Suprapubic skin (tissue), 4 donors: ENCODE data around the gene KIRREL1. TPM values are rescaled to one million over a fixed set of nuclear protein-coding genes. Genes with fewer than 3 reads are reported as not detected.

ENCODE experiments used
- DNase-seq, 2 donors: peaks; one replicate each; pipeline ENCODE4 v3.0.0-alpha.2; 2019; ENCODE audit warnings: low spot score in 2 of 2
- H3K27ac ChIP-seq: fragments of 200-600 bp; sonication (generic); one replicate; pipeline ENCODE4 v1.5.1; 2019
- H3K27me3 ChIP-seq: fragments of 200-600 bp; sonication (generic); one replicate; pipeline ENCODE4 v1.5.1; 2019
- H3K36me3 ChIP-seq: fragments of 200-600 bp; sonication (generic); one replicate; pipeline ENCODE4 v1.5.1; 2019
- H3K4me1 ChIP-seq: fragments of 200-600 bp; sonication (generic); one replicate; pipeline ENCODE4 v1.5.1; 2019
- H3K4me3 ChIP-seq: fragments of 200-600 bp; sonication (generic); one replicate; pipeline ENCODE4 v1.5.1; 2019; ENCODE audit warnings: mild to moderate bottlenecking
- H3K9me3 ChIP-seq: fragments of 200-600 bp; sonication (generic); one replicate; pipeline ENCODE4 v1.5.1; 2019
- CTCF ChIP-seq, 2 donors: fragments of 200-600 bp in 1 of 2; fragments of 450-650 bp in 1 of 2; sonication (generic) in 1 of 2; IDR thresholded peaks; one replicate each; pipeline ENCODE4 v1.5.1; 2016 to 2019; ENCODE audit warnings: antibody characterized with exemption in 2 of 2, mild to moderate bottlenecking in 1 of 2, moderate library complexity in 1 of 2
- EP300 ChIP-seq: sonication (generic); formaldehyde crosslinking; IDR thresholded peaks from one replicate; pipeline ENCODE4 v1.6.1; 2017; ENCODE audit warnings: antibody characterized with exemption
- POLR2A ChIP-seq, 2 donors: fragments of 450-650 bp; IDR thresholded peaks; one replicate each; pipeline ENCODE4 v1.6.1; 2017; ENCODE audit warnings: antibody characterized with exemption in 2 of 2, mild to moderate bottlenecking in 2 of 2, moderate library complexity in 2 of 2
- POLR2AphosphoS5 ChIP-seq, 3 donors: sonication (generic); formaldehyde crosslinking; IDR thresholded peaks; one replicate each; pipeline ENCODE4 v1.6.1; 2017; ENCODE audit warnings: antibody characterized with exemption in 3 of 3
- WGBS: methylation state at CpG from one replicate; pipeline ENCODE4 v1.1.5; 2018; 5-methylcytosine and 5-hydroxymethylcytosine counted together
- total RNA-seq, 4 donors: library from RNA; depleted of rRNA; stranded (reverse); fragments of >200 nt; gene quantifications; one replicate each; pipeline ENCODE4 v1.1.0, GENCODE V29; 2016

The KIRREL1 gene
- total RNA-seq, result 10 to 100 TPM; 12.5 to 18.9 (median 15.5) TPM

GRCh38 chr1:157993147-157993917 is at the start of gene KIRREL1:
Gene KIRREL1, plus strand, starts transcription at chr1:157993645. Its CDS starts 32 bp downstream, at chr1:157993677.
- TF ChIP-seq POLR2AphosphoS5 (IDR thresholded peaks at IDR 0.05), result no peak
- TF ChIP-seq POLR2A (IDR thresholded peaks at IDR 0.05), result no peak
- no peak for TF ChIP-seq CTCF (IDR thresholded peaks at IDR 0.05)
- TF ChIP-seq EP300, result no peak
- no peaks in the 10 kb centered on the region for H3K27me3 ChIP-seq
- peaks cover 32% of the 10 kb centered on the region for H3K4me1 ChIP-seq
- H3K4me3 ChIP-seq, result peak within 1 kb of the TSS; percentile 87
- no peaks in the 10 kb centered on the region for H3K36me3 ChIP-seq
- DNase-seq, result peak in 1 of 2 donors; percentile 82
- peak within 1 kb of the TSS; percentile 92 for H3K27ac ChIP-seq
- under 1% methylated on average over 25 of the region's 62 CpGs for WGBS
- no peaks in the 10 kb centered on the region for H3K9me3 ChIP-seq

GRCh38 chr1:157944663-157945280 is 48.7 kb upstream of the KIRREL1 start:
- Histone ChIP-seq H3K9me3 (no peaks in the 10 kb centered on the region), H3K36me3 (no peaks in the 10 kb centered on the region), H3K27ac (no peak overlapping the region), H3K4me1 (no peaks in the 10 kb centered on the region), H3K27me3 (peaks cover 1% of the 10 kb centered on the region), H3K4me3 (no peak overlapping the region)
- 72% methylated on average over 5 of the region's 5 CpGs for WGBS
- TF ChIP-seq POLR2A (IDR thresholded peaks at IDR 0.05), result no peak
- TF ChIP-seq POLR2AphosphoS5 (IDR thresholded peaks at IDR 0.05), result no peak
- TF ChIP-seq EP300, result no peak
- no peak for TF ChIP-seq CTCF (IDR thresholded peaks at IDR 0.05)
- no peak for DNase-seq

- no peak overlapping the region for H3K27ac ChIP-seq
- WGBS, result 63% methylated on average over 5 of the region's 6 CpGs
- no peaks in the 10 kb centered on the region for H3K36me3 ChIP-seq
- H3K27me3 ChIP-seq, result peaks cover 3% of the 10 kb centered on the region
- no peak for TF ChIP-seq CTCF (IDR thresholded peaks at IDR 0.05)
- TF ChIP-seq POLR2AphosphoS5 (IDR thresholded peaks at IDR 0.05), result no peak
- TF ChIP-seq EP300, result no peak
- no peak for TF ChIP-seq POLR2A (IDR thresholded peaks at IDR 0.05)
- H3K4me1 ChIP-seq, result no peaks in the 10 kb centered on the region
- H3K4me3 ChIP-seq, result no peak overlapping the region
- DNase-seq, result no peak
- no peaks in the 10 kb centered on the region for H3K9me3 ChIP-seq
These were observed 45.0 kb upstream of the KIRREL1 start for GRCh38 chr1:157948312-157949073.

- H3K9me3 ChIP-seq, result no peaks in the 10 kb centered on the region
- no peaks in the 10 kb centered on the region for H3K4me1 ChIP-seq
- peaks cover 3% of the 10 kb centered on the region for H3K27me3 ChIP-seq
- no peaks in the 10 kb centered on the region for H3K36me3 ChIP-seq
- TF ChIP-seq POLR2A (IDR thresholded peaks at IDR 0.05), result no peak
- TF ChIP-seq POLR2AphosphoS5 (IDR thresholded peaks at IDR 0.05), result no peak
- no peak for TF ChIP-seq CTCF (IDR thresholded peaks at IDR 0.05)
- H3K27ac ChIP-seq, result no peak overlapping the region
- no peak for DNase-seq
- no peak overlapping the region for H3K4me3 ChIP-seq
These were observed 44.4 kb upstream of the KIRREL1 start for GRCh38 chr1:157949074-157949354.

GRCh38 chr1:157951230-157951629 is 42.2 kb upstream of the KIRREL1 start:
- 87% methylated on average over 5 of the region's 5 CpGs for WGBS
- peaks cover 3% of the 10 kb centered on the region for H3K27me3 ChIP-seq
- DNase-seq, result no peak
- no peak overlapping the region for H3K27ac ChIP-seq
- H3K36me3 ChIP-seq, result no peaks in the 10 kb centered on the region
- no peaks in the 10 kb centered on the region for H3K9me3 ChIP-seq
- no peaks in the 10 kb centered on the region for H3K4me1 ChIP-seq
- TF ChIP-seq EP300 (no peak), CTCF (IDR thresholded peaks at IDR 0.05) (no peak), POLR2A (IDR thresholded peaks at IDR 0.05) (no peak), POLR2AphosphoS5 (IDR thresholded peaks at IDR 0.05) (no peak)
- H3K4me3 ChIP-seq, result no peak overlapping the region
